ENCODE data around the gene ZAR1L.
"Not testable (repeated sequence)": the region's sequence is repeated elsewhere in the genome, so short reads cannot be mapped to it uniquely, and the experiment has no call there.

Gene ZAR1L
- total RNA-seq: 0 to 0.73 (median 0.07) reads per million in 17 experiments

GRCh38 chr13:32315238-32316027 lies at the start of gene ZAR1L, which contains the start of gene BRCA2:
Gene ZAR1L, minus strand, starts transcription at chr13:32315363. Its CDS starts 3,438 bp downstream, at chr13:32311925.
Gene BRCA2, plus strand, starts transcription at chr13:32315508. Its CDS starts 953 bp downstream, at chr13:32316461.
- DNase-seq: peak; percentile 94 to 97 (median 97)

- DNase-seq: peak; percentile 17 to 57 (median 34)
These were observed 47.4 kb upstream of the ZAR1L start for GRCh38 chr13:32362574-32362973.

GRCh38 chr13:32355935-32356334 lies 40.8 kb upstream of the ZAR1L start:
- not testable (repeated sequence) for DNase-seq

- no peak for DNase-seq
These were observed 38.9 kb upstream of the ZAR1L start for GRCh38 chr13:32354040-32354439.

- not testable (repeated sequence) for DNase-seq
These were observed 35.8 kb upstream of the ZAR1L start for GRCh38 chr13:32350839-32351441.

- no peak for DNase-seq
These were observed 32.5 kb upstream of the ZAR1L start for GRCh38 chr13:32347651-32348050.

GRCh38 chr13:32340914-32341313 lies 25.8 kb upstream of the ZAR1L start:
- DNase-seq: peak; percentile 13 to 73 (median 38)

GRCh38 chr13:32334671-32335070 lies 19.5 kb upstream of the ZAR1L start:
- peak in 2 of 4 experiments; percentile 14 to 22 for DNase-seq

GRCh38 chr13:32330441-32330840 lies 15.3 kb upstream of the ZAR1L start:
- DNase-seq: no peak

GRCh38 chr13:32323912-32324311 lies 8.7 kb upstream of the ZAR1L start:
- no peak for DNase-seq

GRCh38 chr13:32320528-32320927 lies 5.4 kb upstream of the ZAR1L start:
- DNase-seq: no peak

GRCh38 chr13:32317716-32318465 lies 2.7 kb upstream of the ZAR1L start:
- peak; percentile 29 to 81 (median 64) for DNase-seq

- peak in 3 of 4 experiments; percentile 40 to 63 (median 55) for DNase-seq
These were observed 1.3 kb upstream of the ZAR1L start for GRCh38 chr13:32316501-32316900.

- DNase-seq: no peak
These were observed 821 bp upstream of the ZAR1L start for GRCh38 chr13:32316028-32316339.

GRCh38 chr13:32314271-32315237 lies 609 bp downstream of the ZAR1L start:
- DNase-seq: peak; percentile 81 to 88 (median 88)

- DNase-seq: no peak
These were observed 3.8 kb downstream of the ZAR1L start for GRCh38 chr13:32311188-32311897.

GRCh38 chr13:32310134-32310706 lies 4.9 kb downstream of the ZAR1L start:
- DNase-seq: peak; percentile 48 to 72 (median 62)

- peak in 2 of 4 experiments; percentile 46 to 49 for DNase-seq
These were observed 5.6 kb downstream of the ZAR1L start for GRCh38 chr13:32309312-32310133.

- DNase-seq: no peak
These were observed 9.5 kb downstream of the ZAR1L start for GRCh38 chr13:32305646-32306045.

GRCh38 chr13:32302461-32302860 lies 12.7 kb downstream of the ZAR1L start:
- no peak for DNase-seq

Measured in suppressor macrophage (primary cell).